D721Med (cell line): ENCODE data around the gene GALR2.

Experiments
- DNase-seq: peaks from one replicate; pipeline ENCODE4 v3.0.0; 2011; ENCODE audit warnings: low spot score; ENCODE audit not compliant: insufficient read length
- FAIRE-seq: peaks from 2 replicates; lab custom pipeline; 2011; peaks lifted over from hg19 to GRCh38; lab: Jason Lieb, UNC
- TF ChIP-seq, protein P1 (sequence below): IDR thresholded peaks from 2 replicates; pipeline ENCODE4 v1.5.1; 2012; ENCODE audit warnings: mild to moderate bottlenecking, control low read depth; ENCODE audit not compliant: insufficient read depth; ENCODE audit errors: missing control alignments

GALR2 gene

GRCh38 chr17:76046064-76046463 is 28.5 kb upstream of the GALR2 start:
- FAIRE-seq (no peak), DNase-seq (no peak)
- TF ChIP-seq, protein P1, sequence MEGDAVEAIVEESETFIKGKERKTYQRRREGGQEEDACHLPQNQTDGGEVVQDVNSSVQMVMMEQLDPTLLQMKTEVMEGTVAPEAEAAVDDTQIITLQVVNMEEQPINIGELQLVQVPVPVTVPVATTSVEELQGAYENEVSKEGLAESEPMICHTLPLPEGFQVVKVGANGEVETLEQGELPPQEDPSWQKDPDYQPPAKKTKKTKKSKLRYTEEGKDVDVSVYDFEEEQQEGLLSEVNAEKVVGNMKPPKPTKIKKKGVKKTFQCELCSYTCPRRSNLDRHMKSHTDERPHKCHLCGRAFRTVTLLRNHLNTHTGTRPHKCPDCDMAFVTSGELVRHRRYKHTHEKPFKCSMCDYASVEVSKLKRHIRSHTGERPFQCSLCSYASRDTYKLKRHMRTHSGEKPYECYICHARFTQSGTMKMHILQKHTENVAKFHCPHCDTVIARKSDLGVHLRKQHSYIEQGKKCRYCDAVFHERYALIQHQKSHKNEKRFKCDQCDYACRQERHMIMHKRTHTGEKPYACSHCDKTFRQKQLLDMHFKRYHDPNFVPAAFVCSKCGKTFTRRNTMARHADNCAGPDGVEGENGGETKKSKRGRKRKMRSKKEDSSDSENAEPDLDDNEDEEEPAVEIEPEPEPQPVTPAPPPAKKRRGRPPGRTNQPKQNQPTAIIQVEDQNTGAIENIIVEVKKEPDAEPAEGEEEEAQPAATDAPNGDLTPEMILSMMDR, result no peak

DNA sequence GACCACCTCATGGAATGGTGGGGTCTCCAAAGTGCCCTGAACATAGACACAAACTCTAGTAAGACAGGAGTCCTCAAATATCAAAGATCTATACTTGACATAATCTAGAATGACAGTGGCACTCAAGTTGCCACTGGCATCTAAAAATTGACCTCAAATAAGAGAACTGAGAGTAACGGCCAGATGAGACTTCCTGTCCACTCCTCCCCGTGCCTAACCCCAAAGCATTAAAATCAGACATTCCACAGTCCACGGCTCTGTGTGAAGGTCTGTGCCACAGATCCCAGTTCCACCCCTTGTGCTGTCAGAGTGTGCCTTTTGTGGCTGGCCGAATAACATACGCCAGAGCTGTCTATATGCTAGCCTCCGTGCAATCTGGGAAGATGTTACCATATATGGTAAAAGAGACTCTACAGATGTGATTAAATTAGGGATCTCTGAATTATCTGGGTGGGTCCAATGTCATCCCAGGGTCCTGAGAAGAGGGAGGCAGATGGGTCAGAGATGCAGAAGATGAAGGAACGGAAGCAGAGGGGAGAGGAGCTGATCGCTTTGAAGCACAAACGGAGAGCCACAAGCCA is 26.5 kb upstream of the GALR2 start:
- TF ChIP-seq, protein P1, result no peak
- DNase-seq (no peak), FAIRE-seq (no peak)

DNA sequence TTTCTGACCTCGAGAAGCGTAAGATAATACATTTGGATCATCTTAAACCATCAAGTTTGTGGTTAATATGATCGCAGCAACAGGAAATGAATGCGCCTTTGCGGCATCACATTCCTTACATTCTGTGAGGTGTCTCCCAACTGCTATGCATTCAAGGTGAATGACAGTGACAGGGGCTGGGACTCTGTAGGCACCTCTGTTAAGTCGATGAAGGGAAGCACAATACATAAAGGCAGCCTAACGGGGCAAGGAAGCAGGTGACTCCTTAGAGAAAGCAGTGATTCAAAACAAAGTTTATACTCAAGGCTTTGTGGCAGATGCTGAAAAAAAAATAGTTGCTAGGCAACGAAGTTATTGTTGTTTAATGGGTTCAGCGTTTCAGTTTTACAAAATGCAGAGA is 25.9 kb upstream of the GALR2 start:
- DNase-seq, result no peak
- TF ChIP-seq, protein P1, result no peak
- FAIRE-seq, result no peak

DNA sequence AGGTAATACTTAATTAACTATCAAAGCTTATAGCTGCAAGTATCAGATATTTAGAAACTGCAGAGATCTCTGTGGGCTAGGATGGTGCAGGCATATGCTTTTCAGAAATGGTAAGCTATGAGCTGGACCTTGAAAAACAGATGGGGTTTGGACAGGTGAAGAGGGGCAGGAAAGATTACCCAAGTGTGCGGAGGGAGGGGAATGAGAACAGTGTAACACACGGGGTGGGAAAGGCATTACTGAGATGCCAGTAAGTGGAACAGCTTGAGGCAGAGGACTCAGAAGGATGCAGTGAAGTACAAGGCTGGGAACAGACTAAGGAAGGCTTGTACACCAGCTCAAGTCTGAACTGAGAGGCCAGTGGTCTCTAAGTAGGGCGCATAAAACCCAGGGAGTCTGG is 25.3 kb upstream of the GALR2 start:
- TF ChIP-seq, protein P1, result no peak
- no peak for FAIRE-seq

GRCh38 chr17:76049836-76050537 is 24.6 kb upstream of the GALR2 start:
- TF ChIP-seq, protein P1, result no peak
- FAIRE-seq, result no peak
- no peak for DNase-seq

More for the DNA sequence above, 25.3 kb upstream of the GALR2 start:
- no peak for DNase-seq

- no peak for FAIRE-seq
- TF ChIP-seq, protein P1, result no peak
- DNase-seq, result no peak
Measured at GRCh38 chr17:76050538-76051467, 23.8 kb upstream of the GALR2 start.

GRCh38 chr17:76051561-76051960 is 23.0 kb upstream of the GALR2 start:
- no peak for DNase-seq
- TF ChIP-seq, protein P1, result no peak
- no peak for FAIRE-seq
